Brain microvascular endothelial cell (primary cell): ENCODE results near the gene VAMP7.

Experiments
- DNase-seq: peaks from one replicate; pipeline ENCODE4 v3.0.0-alpha.2; 2020
- H3K27ac ChIP-seq: fragments of 250-450 bp; sonication (Bioruptor Pico); 2 replicates; pipeline ENCODE4 v1.5.1; 2020; ENCODE audit warnings: mild to moderate bottlenecking, moderate library complexity
- H3K27me3 ChIP-seq: fragments of 250-450 bp; sonication (Bioruptor Pico); replicated peaks from 2 replicates; pipeline ENCODE4 v1.5.1; 2020; ENCODE audit warnings: mild to moderate bottlenecking
- H3K36me3 ChIP-seq: fragments of 250-450 bp; sonication (Bioruptor Pico); replicated peaks from 2 replicates; pipeline ENCODE4 v1.5.1; 2020; ENCODE audit warnings: mild to moderate bottlenecking
- H3K4me3 ChIP-seq: 2 replicates; pipeline ENCODE4 v1.5.1; 2011; ENCODE audit warnings: low read depth, mild to moderate bottlenecking, control low read depth, low read length, moderate library complexity
- in situ Hi-C: cut with HindIII; loops from 2 replicates; pipeline ENCODE4 v1.10.0; 2017; ENCODE audit warnings: low sequenced_read_pairs, low pct_ligation_motif_present
- TF ChIP-seq, protein P1 (sequence below): IDR thresholded peaks from 2 replicates; pipeline ENCODE4 v1.5.1; 2011; ENCODE audit warnings: low read depth, mild to moderate bottlenecking, moderate library complexity, low read length, control low read depth, inconsistent platforms; ENCODE audit errors: missing control alignments

VAMP7 gene

DNA sequence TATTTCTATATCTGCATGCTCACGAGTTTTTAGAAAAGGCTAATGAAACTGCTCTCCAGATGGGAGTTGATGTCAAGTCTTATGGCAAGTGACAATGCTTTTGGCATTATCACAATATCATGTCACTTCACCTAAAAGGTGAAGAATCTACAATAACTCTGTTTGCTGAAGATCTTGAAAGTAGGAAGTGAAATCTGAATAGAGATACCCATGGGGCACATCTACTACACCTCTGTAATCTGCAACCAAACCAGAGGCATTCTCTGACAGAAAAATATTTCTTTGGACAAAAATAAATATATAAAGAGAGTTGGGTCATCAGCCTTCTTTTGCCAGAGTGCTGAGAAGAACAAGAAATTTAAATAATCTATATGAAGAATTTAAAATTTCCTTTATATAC is 3.9 kb upstream of the VAMP7 start:
- no peak for DNase-seq
- Histone ChIP-seq H3K4me3 (no peak overlapping the region), H3K27me3 (no peaks in the 10 kb centered on the region), H3K27ac (no peak overlapping the region), H3K36me3 (no peaks in the 10 kb centered on the region)
- in situ Hi-C loops = no loop called here
- TF ChIP-seq, protein P1, sequence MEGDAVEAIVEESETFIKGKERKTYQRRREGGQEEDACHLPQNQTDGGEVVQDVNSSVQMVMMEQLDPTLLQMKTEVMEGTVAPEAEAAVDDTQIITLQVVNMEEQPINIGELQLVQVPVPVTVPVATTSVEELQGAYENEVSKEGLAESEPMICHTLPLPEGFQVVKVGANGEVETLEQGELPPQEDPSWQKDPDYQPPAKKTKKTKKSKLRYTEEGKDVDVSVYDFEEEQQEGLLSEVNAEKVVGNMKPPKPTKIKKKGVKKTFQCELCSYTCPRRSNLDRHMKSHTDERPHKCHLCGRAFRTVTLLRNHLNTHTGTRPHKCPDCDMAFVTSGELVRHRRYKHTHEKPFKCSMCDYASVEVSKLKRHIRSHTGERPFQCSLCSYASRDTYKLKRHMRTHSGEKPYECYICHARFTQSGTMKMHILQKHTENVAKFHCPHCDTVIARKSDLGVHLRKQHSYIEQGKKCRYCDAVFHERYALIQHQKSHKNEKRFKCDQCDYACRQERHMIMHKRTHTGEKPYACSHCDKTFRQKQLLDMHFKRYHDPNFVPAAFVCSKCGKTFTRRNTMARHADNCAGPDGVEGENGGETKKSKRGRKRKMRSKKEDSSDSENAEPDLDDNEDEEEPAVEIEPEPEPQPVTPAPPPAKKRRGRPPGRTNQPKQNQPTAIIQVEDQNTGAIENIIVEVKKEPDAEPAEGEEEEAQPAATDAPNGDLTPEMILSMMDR = no peak

DNA sequence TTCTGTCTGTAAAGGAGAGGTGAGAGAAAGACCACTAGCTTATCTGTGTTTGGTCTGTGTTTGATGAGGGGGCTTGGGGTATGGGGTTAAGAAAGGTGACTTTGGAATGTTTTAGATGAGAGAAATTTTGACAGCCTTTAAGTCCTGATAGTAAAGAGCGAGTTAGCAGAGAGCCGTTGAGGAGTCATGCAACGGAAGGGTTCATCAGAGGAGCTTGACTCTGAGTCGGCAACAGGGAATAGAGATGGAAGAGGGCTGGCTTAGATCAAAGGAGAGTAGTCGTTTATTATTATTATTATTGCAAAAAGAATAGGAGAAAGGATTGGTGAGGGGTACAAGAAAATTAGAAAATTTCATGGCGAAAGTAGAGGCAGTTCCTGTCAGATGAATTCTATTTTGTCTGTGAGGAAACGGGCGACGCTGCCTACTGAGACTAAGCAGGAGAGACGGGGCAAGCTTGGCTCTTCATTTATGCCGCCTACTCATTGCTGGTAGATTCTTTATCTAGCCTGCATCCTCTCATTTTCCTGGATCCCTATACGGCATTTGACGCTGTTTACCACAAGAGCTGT is 473 bp upstream of the VAMP7 start:
- DNase-seq = no peak
- no peaks in the 10 kb centered on the region for H3K36me3 ChIP-seq
- no peaks in the 10 kb centered on the region for H3K27me3 ChIP-seq
- no peak overlapping the region for H3K27ac ChIP-seq
- in situ Hi-C loops = no loop called here
- TF ChIP-seq, protein P1 = no peak
- H3K4me3 ChIP-seq = peak overlapping the region; percentile 80

DNA sequence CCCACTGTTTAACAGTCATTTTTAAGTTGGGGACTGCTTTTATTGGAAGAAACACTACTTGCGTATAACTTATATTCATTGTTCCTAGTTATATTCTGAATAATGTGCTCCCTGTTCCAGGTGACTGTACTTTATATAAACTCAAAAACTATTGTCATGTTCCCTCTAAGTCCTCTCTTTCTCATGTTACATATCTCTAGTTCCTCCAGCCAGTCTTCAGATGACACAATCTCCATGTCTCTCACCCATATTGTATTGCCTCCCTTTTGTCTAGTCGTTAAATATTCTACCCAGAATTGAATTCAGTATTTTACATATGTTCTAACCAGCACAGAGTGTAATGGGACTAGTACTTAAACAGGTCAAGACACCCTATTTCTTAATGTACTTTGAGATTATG is 5.3 kb downstream of the VAMP7 start:
- H3K27me3 ChIP-seq = no peaks in the 10 kb centered on the region
- in situ Hi-C loops = no loop called here
- H3K4me3 ChIP-seq = no peak overlapping the region
- TF ChIP-seq, protein P1 = no peak
- no peak for DNase-seq
- no peak overlapping the region for H3K27ac ChIP-seq
- H3K36me3 ChIP-seq = no peaks in the 10 kb centered on the region

DNA sequence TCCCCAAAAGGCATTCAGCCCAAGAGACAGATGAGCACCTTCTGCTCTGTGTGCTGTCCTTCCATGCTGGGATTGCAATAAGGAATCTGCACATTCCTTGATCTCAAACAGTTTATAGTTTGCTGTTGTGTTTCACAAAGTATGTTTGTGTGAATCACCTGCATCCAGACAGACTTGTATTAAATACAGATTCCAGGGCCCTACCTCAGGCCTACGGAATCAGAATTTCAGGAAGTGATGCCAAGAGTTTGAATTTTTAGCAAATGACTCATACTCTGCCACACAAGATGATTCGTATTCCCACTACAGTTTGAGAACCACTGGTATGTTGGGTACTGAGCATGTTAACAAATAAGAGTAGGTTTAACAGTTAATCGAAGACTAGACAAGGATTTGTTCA is 7.0 kb downstream of the VAMP7 start:
- H3K4me3 ChIP-seq = no peak overlapping the region
- H3K27ac ChIP-seq = no peak overlapping the region
- TF ChIP-seq, protein P1 = no peak
- H3K27me3 ChIP-seq = no peaks in the 10 kb centered on the region
- H3K36me3 ChIP-seq = peaks cover 3% of the 10 kb centered on the region
- in situ Hi-C loops = no loop called here
- peak; percentile 42 for DNase-seq

DNA sequence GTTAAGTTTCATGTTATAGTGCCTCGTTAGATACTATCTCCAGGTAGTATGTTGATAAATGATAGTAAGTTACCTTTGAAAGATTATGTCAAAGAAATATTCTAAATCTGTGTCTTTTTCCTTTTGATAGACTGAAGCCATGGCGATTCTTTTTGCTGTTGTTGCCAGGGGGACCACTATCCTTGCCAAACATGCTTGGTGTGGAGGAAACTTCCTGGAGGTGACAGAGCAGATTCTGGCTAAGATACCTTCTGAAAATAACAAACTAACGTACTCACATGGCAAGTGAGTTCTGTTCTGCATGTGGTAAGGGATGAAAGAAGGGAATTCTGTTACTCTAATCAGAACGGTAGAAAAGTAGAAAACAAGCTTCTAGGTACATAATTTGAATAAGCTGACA is 8.2 kb downstream of the VAMP7 start:
- H3K4me3 ChIP-seq = no peak overlapping the region
- TF ChIP-seq, protein P1 = no peak
- no peak overlapping the region for H3K27ac ChIP-seq
- no peaks in the 10 kb centered on the region for H3K27me3 ChIP-seq
- peaks cover 3% of the 10 kb centered on the region for H3K36me3 ChIP-seq
- in situ Hi-C loops = no loop called here
- no peak for DNase-seq
